IMR-90 (cell line): ENCODE results near the gene KIAA0232.

ENCODE experiments used
- CEBPB ChIP-seq: IDR thresholded peaks from 2 replicates; pipeline ENCODE4 v1.6.1; 2012; ENCODE audit warnings: low read depth, low read length, improper control_type of control experiment
- FOS ChIP-seq: fragments of 150-350 bp; IDR thresholded peaks from 2 replicates; pipeline ENCODE4 v1.6.1; 2016; ENCODE audit warnings: low read depth, low read length
- NFE2L2 ChIP-seq: fragments of 150-350 bp; IDR thresholded peaks from 2 replicates; pipeline ENCODE4 v1.6.1; 2016; ENCODE audit warnings: low read depth, mild to moderate bottlenecking, low read length
- POLR2A ChIP-seq: IDR thresholded peaks from 2 replicates; pipeline ENCODE4 v1.6.1; 2012; ENCODE audit warnings: mild to moderate bottlenecking, low read depth, low read length
- RAD21 ChIP-seq: IDR thresholded peaks from 2 replicates; pipeline ENCODE4 v1.6.1; 2012; ENCODE audit warnings: low read length, improper control_type of control experiment
- RCOR1 ChIP-seq: IDR thresholded peaks from 2 replicates; pipeline ENCODE4 v1.6.1; 2012; ENCODE audit warnings: mild to moderate bottlenecking, low read length, improper control_type of control experiment; ENCODE audit not compliant: insufficient replicate concordance
- USF2 ChIP-seq: fragments of 150-350 bp; IDR thresholded peaks from 2 replicates; pipeline ENCODE4 v1.6.1; 2017; ENCODE audit warnings: mild to moderate bottlenecking, antibody characterized with exemption, low read length, low read depth
- TF ChIP-seq, protein P1 (sequence below): conservative IDR thresholded peaks from 2 replicates; pipeline ENCODE4 v1.5.1; 2012; ENCODE audit warnings: mild to moderate bottlenecking, low read depth, low read length, improper control_type of control experiment

- no peak for TF ChIP-seq CEBPB
- TF ChIP-seq FOS, result no peak
- TF ChIP-seq, protein P1, sequence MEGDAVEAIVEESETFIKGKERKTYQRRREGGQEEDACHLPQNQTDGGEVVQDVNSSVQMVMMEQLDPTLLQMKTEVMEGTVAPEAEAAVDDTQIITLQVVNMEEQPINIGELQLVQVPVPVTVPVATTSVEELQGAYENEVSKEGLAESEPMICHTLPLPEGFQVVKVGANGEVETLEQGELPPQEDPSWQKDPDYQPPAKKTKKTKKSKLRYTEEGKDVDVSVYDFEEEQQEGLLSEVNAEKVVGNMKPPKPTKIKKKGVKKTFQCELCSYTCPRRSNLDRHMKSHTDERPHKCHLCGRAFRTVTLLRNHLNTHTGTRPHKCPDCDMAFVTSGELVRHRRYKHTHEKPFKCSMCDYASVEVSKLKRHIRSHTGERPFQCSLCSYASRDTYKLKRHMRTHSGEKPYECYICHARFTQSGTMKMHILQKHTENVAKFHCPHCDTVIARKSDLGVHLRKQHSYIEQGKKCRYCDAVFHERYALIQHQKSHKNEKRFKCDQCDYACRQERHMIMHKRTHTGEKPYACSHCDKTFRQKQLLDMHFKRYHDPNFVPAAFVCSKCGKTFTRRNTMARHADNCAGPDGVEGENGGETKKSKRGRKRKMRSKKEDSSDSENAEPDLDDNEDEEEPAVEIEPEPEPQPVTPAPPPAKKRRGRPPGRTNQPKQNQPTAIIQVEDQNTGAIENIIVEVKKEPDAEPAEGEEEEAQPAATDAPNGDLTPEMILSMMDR, result no peak
- TF ChIP-seq RAD21, result no peak
- TF ChIP-seq POLR2A, result no peak
- TF ChIP-seq USF2, result no peak
- TF ChIP-seq NFE2L2, result no peak
- no peak for TF ChIP-seq RCOR1
Observed at GRCh38 chr4:6740347-6740746, 42.2 kb upstream of the KIAA0232 start.
